ENCODE results near the gene KCNG1.

- TF ChIP-seq CTCF (conservative IDR thresholded peaks at IDR 0.05; ENCODE audit: low read depth, low read length) (no peak), RFX5 (IDR thresholded peaks at IDR 0.05; ENCODE audit: low read depth, low read length) (no peak), POLR2A (IDR thresholded peaks at IDR 0.05; ENCODE audit: low read depth, low read length) (no peak), MAZ (IDR thresholded peaks at IDR 0.05; ENCODE audit: borderline replicate concordance, low read depth, low read length) (peak; percentile 41; the same call in 1 of the 2 replicates), RAD21 (IDR thresholded peaks at IDR 0.05; ENCODE audit: low read length) (no peak), USF2 (IDR thresholded peaks at IDR 0.05; ENCODE audit: low read depth, low read length) (peak; percentile 11; the same call in 1 of the 2 replicates)
These were observed 42.7 kb downstream of the KCNG1 start for GRCh38 chr20:50980071-50980681.

Measured in IMR-90 (cell line).